Endometrial microvascular endothelial cells (primary cell): Measurements from ENCODE around the gene UQCC3. TPM values are rescaled to one million over a fixed set of nuclear protein-coding genes. Genes with fewer than 3 reads are reported as not detected.

Source experiments
- in situ Hi-C: cut with HindIII; loops from 2 replicates; pipeline ENCODE4 v1.10.0; 2017; ENCODE audit warnings: low sequenced_read_pairs, low pct_unique_long_range_greater_than_20kb; ENCODE audit errors: inconsistent ontology term
- total RNA-seq: library from RNA; depleted of rRNA; stranded (reverse); fragments of >200 nt; gene quantifications from one replicate; pipeline ENCODE4 v1.2.3, GENCODE V29; 2015; ENCODE audit errors: inconsistent ontology term

UQCC3 gene
- total RNA-seq, 1 donor from 2014 or later = 12.4 TPM

GRCh38 chr11:62715150-62716130 is 44.0 kb downstream of the UQCC3 start:
- in situ Hi-C loops = no loop called here

GRCh38 chr11:62716206-62716605 is 44.7 kb downstream of the UQCC3 start:
- in situ Hi-C loops = no loop called here

- in situ Hi-C loops = no loop called here
Measured at GRCh38 chr11:62716816-62717215, 45.3 kb downstream of the UQCC3 start.

- in situ Hi-C loops = no loop called here
Measured at GRCh38 chr11:62719302-62719978, 48.0 kb downstream of the UQCC3 start.

GRCh38 chr11:62721994-62722393 is 50.5 kb downstream of the UQCC3 start:
- in situ Hi-C loops = no loop called here

Other genes with a start within 250 kb of the UQCC3 start
- gene AHNAK, start 124.9 kb upstream of the UQCC3 start, total RNA-seq = 299 TPM
- gene EEF1G, start 97.8 kb upstream of the UQCC3 start, total RNA-seq = 1,762 TPM
- gene TUT1, start 80.2 kb upstream of the UQCC3 start, total RNA-seq = 12.7 TPM
- 195 TPM for gene MTA2, start 69.8 kb upstream of the UQCC3 start, total RNA-seq
- 42.1 TPM for gene EML3, start 58.9 kb upstream of the UQCC3 start, total RNA-seq
- gene ROM1, start 58.4 kb upstream of the UQCC3 start, total RNA-seq = 8.0 TPM
- 40.0 TPM for gene B3GAT3, start 49.7 kb upstream of the UQCC3 start, total RNA-seq
- 294 TPM for gene GANAB, start 25.1 kb upstream of the UQCC3 start, total RNA-seq
- gene INTS5, start 18.4 kb upstream of the UQCC3 start, total RNA-seq = 35.2 TPM
- gene C11orf98, start 6.5 kb upstream of the UQCC3 start, total RNA-seq = 87.7 TPM
- 3.9 TPM for gene CSKMT, start 6.4 kb upstream of the UQCC3 start, total RNA-seq
- gene LBHD1, start 594 bp downstream of the UQCC3 start, total RNA-seq = 5.8 TPM
- gene UBXN1, start 7.4 kb downstream of the UQCC3 start, total RNA-seq = 89.8 TPM
- not detected for gene LRRN4CL, start 17.9 kb downstream of the UQCC3 start, total RNA-seq
- 55.5 TPM for gene BSCL2, start 35.8 kb downstream of the UQCC3 start, total RNA-seq
- gene GNG3, start 36.0 kb downstream of the UQCC3 start, total RNA-seq = not detected
- 6.7 TPM for gene HNRNPUL2, start 55.8 kb downstream of the UQCC3 start, total RNA-seq
- gene TTC9C, start 56.8 kb downstream of the UQCC3 start, total RNA-seq = 28.1 TPM
- gene ZBTB3, start 82.5 kb downstream of the UQCC3 start, total RNA-seq = 9.9 TPM
- gene POLR2G, start 89.9 kb downstream of the UQCC3 start, total RNA-seq = 85.5 TPM
- 22.1 TPM for gene TAF6L, start 99.7 kb downstream of the UQCC3 start, total RNA-seq
- gene TMEM179B, start 115.7 kb downstream of the UQCC3 start, total RNA-seq = 91.6 TPM
- gene TMEM223, start 120.3 kb downstream of the UQCC3 start, total RNA-seq = 27.6 TPM
- 45.7 TPM for gene NXF1, start 133.8 kb downstream of the UQCC3 start, total RNA-seq
- 33.4 TPM for gene STX5, start 160.4 kb downstream of the UQCC3 start, total RNA-seq
- not detected for gene TEX54, start 161.2 kb downstream of the UQCC3 start, total RNA-seq
- 49.7 TPM for gene WDR74, start 167.9 kb downstream of the UQCC3 start, total RNA-seq
- gene SLC3A2, start 209.2 kb downstream of the UQCC3 start, total RNA-seq = 224 TPM
- gene CHRM1, start 249.7 kb downstream of the UQCC3 start, total RNA-seq = not detected